T47D (cell line): ENCODE results near the gene FAM186B.

ENCODE experiments used
- DNase-seq, 2 experiments: peaks; one replicate each; pipeline versions ENCODE4 v3.0.0 to v3.0.0-alpha.2; 2011 to 2012; ENCODE audit warnings: low read depth in 1 of 2, low spot score in 1 of 2
- JUND ChIP-seq: IDR thresholded peaks from 2 replicates; pipeline ENCODE4 v1.6.1; 2012; ENCODE audit warnings: low read depth
- in situ Hi-C: cut with HindIII; loops from 2 replicates; pipeline ENCODE4 v1.10.0; 2016; ENCODE audit warnings: low sequenced_read_pairs, low pct_unique_long_range_greater_than_20kb

The FAM186B gene

DNA sequence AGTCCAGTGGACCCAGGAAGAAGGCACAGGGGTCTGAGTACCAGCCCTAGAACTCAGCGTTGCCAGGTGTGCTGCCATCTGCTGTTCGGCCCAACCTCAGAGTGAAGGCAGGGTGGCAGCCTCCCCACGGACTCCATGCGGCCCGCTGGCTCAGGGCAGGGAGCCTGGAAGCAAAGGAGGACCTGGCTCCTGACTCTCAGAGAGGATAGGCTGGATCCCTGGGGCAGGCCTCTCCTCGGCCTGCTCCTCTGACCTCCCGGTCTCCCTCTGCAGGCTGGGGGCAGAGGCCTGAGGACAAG, 47.6 kb downstream of the FAM186B start:
- in situ Hi-C loops: no loop called here
- TF ChIP-seq JUND: no peak
- DNase-seq: peak; percentile 20 to 43

DNA sequence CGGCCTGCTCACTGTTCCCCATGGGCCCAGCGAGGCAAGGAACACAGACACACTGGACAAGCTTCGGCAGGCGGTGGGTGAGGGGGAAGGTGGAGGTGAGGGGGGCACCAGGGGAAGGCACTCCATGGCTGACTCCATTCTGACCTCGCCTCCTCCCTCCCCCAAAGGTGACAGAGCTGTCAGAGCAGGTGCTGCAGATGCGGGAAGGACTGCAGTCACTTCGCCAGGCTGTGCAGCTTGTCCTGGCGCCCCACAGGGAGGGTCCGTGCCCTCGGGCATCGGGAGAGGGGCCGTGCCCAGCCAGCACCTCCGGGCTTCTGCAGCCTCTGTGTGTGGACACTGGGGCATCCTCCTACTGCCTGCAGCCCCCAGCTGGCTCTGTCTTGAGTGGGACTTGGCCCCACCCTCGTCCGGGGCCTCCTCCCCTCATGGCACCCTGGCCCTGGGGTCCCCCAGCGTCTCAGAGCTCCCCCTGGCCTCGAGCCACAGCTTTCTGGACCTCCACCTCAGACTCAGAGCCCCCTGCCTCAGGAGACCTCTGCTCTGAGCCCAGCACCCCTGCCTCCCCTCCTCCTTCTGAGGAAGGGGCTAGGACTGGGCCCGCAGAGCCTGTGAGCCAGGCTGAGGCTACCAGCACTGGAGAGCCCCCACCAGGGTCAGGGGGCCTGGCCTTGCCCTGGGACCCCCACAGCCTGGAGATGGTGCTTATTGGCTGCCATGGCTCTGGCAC, 48.1 kb downstream of the FAM186B start:
- no peak for DNase-seq
- in situ Hi-C loops: no loop called here
- no peak for TF ChIP-seq JUND

DNA sequence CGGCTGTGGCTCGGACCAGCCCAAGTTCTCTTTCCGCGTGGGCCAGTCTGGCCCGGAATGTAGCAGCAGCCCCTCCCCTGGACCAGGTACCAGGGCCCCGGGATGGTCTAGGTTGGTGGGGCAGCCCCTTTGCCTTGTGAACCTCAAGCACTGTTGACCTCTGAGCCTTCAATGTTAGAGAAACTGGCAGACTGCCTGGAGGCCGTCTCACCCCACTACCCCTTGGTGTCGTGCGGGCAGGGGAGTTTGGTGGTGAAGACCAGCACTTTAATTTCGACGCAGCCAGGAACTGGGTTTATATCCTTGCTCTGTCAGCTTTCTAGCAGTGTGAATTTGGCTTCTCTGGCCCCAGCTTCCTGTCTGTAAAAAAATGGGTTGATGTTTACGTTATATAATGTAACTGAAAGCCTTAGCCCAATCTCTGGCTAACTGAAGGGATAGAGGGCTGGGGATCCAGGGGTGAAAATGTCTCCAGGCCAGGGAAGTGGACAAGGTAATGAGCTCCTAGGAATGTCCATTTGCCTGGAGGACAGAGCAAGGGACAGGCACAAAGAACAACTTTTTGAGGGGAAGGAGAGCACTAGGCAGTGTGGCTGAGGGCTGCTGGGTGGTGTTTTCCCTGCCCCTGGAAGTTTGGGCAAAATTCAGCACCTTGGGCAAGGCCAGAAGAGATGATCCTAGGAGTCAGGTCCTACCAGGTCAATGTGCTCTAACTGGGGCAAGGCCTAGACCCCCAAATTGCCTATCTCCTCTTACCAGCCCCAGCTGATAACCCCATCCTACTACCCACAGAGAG, 48.9 kb downstream of the FAM186B start:
- in situ Hi-C loops: no loop called here
- DNase-seq: no peak

GRCh38 chr12:49555631-49556390, 49.6 kb downstream of the FAM186B start:
- no peak for TF ChIP-seq JUND
- DNase-seq: no peak
- in situ Hi-C loops: no loop called here

More for the DNA sequence above, 48.9 kb downstream of the FAM186B start:
- no peak for TF ChIP-seq JUND

- no peak for TF ChIP-seq JUND
- DNase-seq: no peak
- in situ Hi-C loops: no loop called here
Measured at GRCh38 chr12:49554266-49554665, 51.2 kb downstream of the FAM186B start.

DNA sequence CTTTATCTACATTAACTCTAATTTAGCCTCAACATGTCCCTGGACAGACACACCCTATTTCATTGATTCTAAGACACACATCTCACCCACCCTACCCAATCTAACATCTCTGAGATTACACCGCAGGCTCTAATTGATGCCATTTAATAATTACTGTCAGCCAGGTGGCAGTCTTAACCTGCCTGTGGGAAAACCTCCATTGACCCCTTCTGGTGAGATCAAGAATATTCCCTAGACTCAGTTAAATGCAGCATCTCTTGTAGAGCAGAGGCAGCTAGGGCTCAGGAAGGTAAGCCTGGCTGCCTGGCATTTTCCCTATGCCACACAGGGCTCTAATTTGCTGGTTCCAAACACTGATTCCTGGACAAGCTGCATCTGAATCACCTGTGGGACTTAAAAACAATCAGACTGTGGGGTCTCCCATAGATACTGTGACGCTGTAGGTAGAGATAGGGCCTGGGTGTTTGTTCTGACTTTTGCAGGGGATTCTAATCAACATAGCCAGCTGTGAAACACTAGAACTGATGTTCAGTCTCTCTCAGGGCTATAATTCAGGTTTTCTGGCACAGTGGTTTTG, 51.8 kb downstream of the FAM186B start:
- TF ChIP-seq JUND: no peak
- DNase-seq: peak; percentile 78 to 80
- in situ Hi-C loops: no loop called here

DNA sequence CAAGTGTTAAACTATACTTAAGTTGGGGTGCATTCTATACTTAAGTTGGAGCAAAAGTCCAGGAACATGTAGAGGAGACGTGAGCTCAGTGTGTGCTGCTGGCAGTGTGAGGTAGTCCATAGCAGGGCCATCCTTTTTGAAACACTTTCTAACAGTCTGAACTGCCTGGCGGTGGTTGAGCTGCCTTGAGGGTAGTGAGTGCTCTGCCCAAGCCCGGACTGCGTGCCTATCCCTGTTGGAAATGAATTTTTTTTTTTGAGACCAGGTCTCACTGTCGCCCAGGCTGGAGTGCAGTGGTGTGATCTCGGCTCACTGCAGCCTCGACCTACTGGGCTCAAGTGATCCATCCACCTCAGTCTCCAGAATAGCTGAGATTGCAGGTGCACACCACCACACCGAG, 52.5 kb downstream of the FAM186B start:
- TF ChIP-seq JUND: no peak
- no peak for DNase-seq
- in situ Hi-C loops: no loop called here

DNA sequence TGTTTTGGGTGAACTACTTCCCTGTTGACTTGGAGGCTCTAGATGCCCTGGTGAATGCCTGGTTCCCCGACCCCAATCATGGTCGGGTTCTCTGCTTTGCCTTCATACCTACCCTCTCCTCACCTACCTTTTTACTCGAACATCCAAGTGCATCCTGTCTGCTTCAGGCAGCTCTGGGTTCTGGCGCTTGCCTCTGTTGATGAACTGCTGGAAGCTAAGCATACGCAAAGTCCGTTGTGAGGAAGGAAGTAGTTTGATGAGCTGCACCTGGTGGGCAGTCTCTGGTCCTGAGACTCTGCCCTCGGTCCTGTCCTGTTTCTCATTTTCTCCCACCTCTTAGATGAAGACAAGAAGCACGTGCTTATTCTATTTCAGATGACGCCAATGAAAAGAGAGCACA, 53.0 kb downstream of the FAM186B start:
- in situ Hi-C loops: no loop called here
- TF ChIP-seq JUND: no peak
- DNase-seq: peak in 1 of 2 experiments; percentile 14

DNA sequence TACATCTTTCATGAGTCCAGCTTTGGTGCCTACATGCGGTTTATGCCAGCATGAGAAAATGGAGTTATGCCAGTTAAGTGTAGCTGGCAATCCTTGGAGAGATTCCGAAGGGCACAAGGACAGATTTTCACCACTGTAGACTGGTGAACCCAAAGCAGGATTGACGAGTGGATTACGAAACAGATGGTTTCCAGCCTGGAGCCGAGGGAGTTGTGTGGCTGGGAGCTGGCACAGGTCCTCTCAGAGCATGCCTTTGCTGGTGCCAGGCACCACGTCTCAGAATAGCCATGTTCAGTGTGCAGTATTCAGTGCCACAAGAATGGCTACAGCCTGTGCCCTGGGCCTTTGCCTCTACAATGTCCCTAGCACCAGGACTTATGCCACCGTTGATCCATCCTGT, 53.4 kb downstream of the FAM186B start:
- TF ChIP-seq JUND: no peak
- DNase-seq: peak; percentile 72 to 73
- in situ Hi-C loops: no loop called here

- DNase-seq: no peak
- in situ Hi-C loops: no loop called here
Measured at GRCh38 chr12:49550693-49551252, 54.7 kb downstream of the FAM186B start.

DNA sequence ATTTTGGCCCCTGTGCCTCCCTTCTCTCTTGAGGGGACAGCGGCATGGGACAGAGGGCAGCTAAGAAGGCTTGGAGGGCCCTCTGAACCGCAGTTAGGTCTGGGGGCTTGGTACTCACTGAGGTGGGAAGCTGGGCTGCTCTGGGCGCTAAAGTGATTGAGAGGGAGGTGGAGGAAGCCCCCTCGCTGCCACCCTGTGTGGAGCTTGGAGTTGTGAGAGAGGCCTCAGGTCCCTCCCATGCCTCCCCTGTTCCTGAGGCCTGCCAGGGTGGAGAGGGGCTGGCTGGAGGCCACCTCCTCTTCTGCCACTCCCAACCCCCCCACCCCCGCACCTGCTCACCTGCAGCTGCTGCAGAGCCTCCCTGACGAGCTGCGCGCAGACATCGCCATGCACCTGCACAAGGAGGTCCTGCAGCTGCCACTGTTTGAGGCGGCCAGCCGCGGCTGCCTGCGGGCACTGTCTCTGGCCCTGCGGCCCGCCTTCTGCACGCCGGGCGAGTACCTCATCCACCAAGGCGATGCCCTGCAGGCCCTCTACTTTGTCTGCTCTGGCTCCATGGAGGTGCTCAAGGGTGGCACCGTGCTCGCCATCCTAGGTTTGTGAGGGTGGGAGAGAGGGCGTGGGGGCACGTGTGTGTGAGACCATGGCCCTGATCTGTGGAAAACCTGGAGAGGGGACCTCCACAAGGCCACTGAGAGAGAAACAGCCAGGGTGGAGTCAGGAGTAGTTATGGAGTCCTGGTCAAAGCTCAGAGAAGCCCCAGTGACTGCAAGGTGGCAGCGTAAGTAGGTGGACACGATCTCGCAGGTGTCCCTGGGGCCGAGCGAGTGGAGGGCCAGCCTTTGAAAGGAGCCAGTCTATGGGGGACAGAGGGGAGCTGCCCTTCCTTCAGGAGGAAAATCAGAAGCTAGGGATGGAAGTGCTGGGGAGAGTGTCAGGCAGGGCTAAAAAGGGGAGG, 55.4 kb downstream of the FAM186B start:
- no peak for TF ChIP-seq JUND
- in situ Hi-C loops: no loop called here
- no peak for DNase-seq

More at GRCh38 chr12:49550693-49551252, 54.7 kb downstream of the FAM186B start:
- TF ChIP-seq JUND: no peak
